Activated naive CD4-positive, alpha-beta T cell treated with anti-CD3 and anti-CD28 coated beads, Interleukin-2, amount 50 U/mL, for 72 hours (primary cell): ENCODE data around the gene FRMD4A. TPM values are rescaled to one million over a fixed set of nuclear protein-coding genes. Genes with fewer than 3 reads are reported as not detected.
A peak's percentile ranks its signal among the peaks of the same experiment; 100 is the strongest.
"Not testable (repeated sequence)": the region's sequence is repeated elsewhere in the genome, so short reads cannot be mapped to it uniquely, and the experiment has no call there.

Experiments used
- ATAC-seq, 2 donors: fragments of 150-1000 bp; cut with Tn5 transposase; 2 replicates each; pipeline ENCODE4 v1.10.0; 2021; ENCODE audit warnings: mild to moderate bottlenecking in 2 of 2, moderate library complexity in 2 of 2
- DNase-seq, 2 donors: peaks; one replicate each; pipeline ENCODE4 v3.0.0; 2021 to 2022; ENCODE audit warnings: low spot score in 2 of 2
- H3K27ac Mint-ChIP-seq, 2 donors: one replicate each; pipeline ENCODE4 v1.8.0; 2022; ENCODE audit warnings: mild to moderate bottlenecking in 2 of 2, mixed read lengths in 2 of 2
- H3K36me3 Mint-ChIP-seq, 2 donors: one replicate each; pipeline ENCODE4 v1.8.0; 2022; ENCODE audit warnings: mixed read lengths in 2 of 2
- H3K9me3 Mint-ChIP-seq, 2 donors: one replicate each; pipeline ENCODE4 v1.8.0; 2022; ENCODE audit warnings: mixed read lengths in 2 of 2
- total RNA-seq, 2 donors: library from RNA; stranded (reverse); gene quantifications; one replicate each; pipeline ENCODE4 v1.2.3, GENCODE V29; 2022

Gene FRMD4A
- total RNA-seq, 2 donors from 2014 or later, result 0.41 to 0.49 TPM

- DNase-seq (no peak), ATAC-seq (no peak)
- Mint-ChIP-seq H3K36me3 (no peaks in the 10 kb centered on the region), H3K9me3 (no peaks in the 10 kb centered on the region), H3K27ac (no peak overlapping the region)
Observed at GRCh38 chr10:14235566-14236195, 95.0 kb downstream of the FRMD4A start.

DNA sequence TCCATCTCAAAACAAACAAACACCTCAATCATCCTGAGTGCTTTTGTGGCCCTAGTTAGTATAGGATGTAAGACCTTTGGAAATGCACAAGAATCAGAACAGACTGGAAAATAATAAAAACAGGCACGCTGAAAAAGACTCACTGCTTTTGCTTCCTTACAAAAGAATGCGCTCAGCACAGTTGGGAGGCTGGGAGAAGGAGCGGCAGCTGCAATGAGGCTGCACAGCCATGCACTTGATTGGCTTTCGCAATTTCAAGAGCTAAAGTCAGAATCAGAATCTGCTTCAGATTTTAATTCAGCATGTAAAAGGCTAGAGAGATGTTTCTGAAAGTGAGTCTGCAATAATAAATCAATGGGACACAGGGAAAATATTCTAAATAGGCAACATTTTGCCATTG lies 97.2 kb downstream of the FRMD4A start:
- no peak for ATAC-seq
- no peak for DNase-seq
- Mint-ChIP-seq H3K36me3 (no peaks in the 10 kb centered on the region), H3K27ac (no peak overlapping the region), H3K9me3 (no peaks in the 10 kb centered on the region)

GRCh38 chr10:14228798-14229197 lies 101.9 kb downstream of the FRMD4A start:
- not testable (repeated sequence) for H3K36me3 Mint-ChIP-seq, DNase-seq, H3K27ac Mint-ChIP-seq

DNA sequence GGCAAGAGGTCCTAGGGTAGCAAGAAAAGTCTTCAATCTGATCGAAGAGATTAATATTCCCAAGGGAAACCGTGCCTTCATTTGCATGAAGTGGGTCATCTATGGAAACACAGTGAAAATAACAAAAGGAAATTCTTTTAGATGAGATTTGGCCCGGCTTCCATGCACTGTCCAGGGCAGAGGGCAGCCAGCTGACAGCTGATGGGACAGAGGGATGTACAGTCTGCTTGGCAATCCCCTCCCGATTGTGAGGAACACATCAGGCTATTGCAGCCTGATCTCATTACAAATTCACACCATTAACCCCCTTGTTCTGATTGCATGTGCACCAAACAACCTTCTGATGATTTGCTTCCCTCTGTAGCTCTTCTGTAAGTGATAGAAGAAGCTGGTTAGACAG lies 105.3 kb downstream of the FRMD4A start:
- H3K27ac Mint-ChIP-seq, result no peak overlapping the region
- no peak for ATAC-seq

More at GRCh38 chr10:14228798-14229197, 101.9 kb downstream of the FRMD4A start:
- H3K9me3 Mint-ChIP-seq, ATAC-seq: not testable (repeated sequence)

GRCh38 chr10:14220026-14220425 lies 110.7 kb downstream of the FRMD4A start:
- Mint-ChIP-seq H3K36me3 (no peaks in the 10 kb centered on the region), H3K9me3 (peaks cover 0 to 4% of the 10 kb centered on the region in 2 donors), H3K27ac (no peak overlapping the region)
- DNase-seq, result no peak
- ATAC-seq, result no peak

More for the DNA sequence above, 105.3 kb downstream of the FRMD4A start:
- Mint-ChIP-seq H3K36me3 (no peaks in the 10 kb centered on the region), H3K9me3 (no peaks in the 10 kb centered on the region)
- DNase-seq, result no peak

DNA sequence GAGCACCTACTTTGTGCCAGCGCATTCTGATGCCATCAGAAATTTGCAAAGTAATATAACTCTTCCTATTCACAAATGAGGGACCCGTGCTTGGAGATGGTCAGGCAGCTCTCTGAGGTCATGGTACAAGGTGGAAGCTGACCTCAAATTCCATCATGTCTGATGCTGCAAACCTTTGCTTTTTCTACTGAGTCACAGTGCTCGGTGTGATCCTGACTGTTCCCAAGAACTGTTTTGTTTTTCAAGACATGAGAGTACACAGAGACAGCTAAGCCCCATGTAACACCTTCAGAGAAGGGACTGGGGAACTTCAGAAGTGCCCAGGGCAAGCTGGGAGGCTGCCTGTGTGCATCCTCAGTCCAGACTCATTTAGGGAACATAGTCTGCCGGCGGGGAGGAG lies 111.3 kb downstream of the FRMD4A start:
- Mint-ChIP-seq H3K9me3 (peaks cover 0 to 4% of the 10 kb centered on the region in 2 donors), H3K27ac (no peak overlapping the region), H3K36me3 (no peaks in the 10 kb centered on the region)
- DNase-seq (no peak), ATAC-seq (no peak)

DNA sequence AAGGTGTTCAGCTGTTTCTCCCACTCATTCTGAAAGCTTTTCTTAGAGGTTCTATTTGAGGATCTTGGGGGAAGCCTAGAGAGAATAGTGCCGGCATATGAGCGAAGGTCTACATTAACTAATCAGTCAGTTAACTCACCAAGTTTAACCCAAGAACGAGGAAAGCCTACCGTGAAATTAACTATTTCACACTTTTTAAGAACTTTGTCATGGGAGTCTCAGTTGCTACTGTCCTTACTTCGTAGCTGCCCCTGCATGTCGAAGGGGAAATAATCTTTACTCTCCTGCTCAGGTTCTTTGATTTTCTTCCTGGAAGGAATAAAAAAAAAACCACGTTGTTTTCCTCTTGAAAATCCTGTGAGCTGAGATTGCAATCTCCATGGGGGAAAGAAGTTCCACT lies 115.1 kb downstream of the FRMD4A start:
- H3K36me3 Mint-ChIP-seq, result no peaks in the 10 kb centered on the region
- H3K27ac Mint-ChIP-seq, result no peak overlapping the region
- DNase-seq, result no peak
- ATAC-seq, result no peak
- peaks cover 4% of the 10 kb centered on the region in 2 donors for H3K9me3 Mint-ChIP-seq

DNA sequence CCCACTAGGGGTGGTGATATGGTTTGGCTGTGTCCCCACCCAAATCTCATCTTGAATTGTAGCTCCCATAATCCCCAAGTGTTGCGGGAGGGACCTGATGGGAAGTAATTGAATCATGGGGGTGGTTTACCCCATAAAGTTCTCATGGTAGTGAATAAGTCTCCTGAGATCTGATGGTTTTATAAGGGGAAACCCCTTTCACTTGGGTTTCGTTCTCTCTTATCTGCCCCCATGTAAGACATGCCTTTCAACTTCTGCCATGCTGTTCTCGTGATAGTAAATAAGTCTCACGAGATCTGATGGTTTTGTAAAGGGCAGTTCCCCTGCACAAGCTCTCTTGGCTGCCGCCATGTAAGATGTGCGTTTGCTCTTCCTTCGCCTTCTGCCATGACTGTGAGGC lies 117.0 kb downstream of the FRMD4A start:
- ATAC-seq, H3K9me3 Mint-ChIP-seq: not testable (repeated sequence)

DNA sequence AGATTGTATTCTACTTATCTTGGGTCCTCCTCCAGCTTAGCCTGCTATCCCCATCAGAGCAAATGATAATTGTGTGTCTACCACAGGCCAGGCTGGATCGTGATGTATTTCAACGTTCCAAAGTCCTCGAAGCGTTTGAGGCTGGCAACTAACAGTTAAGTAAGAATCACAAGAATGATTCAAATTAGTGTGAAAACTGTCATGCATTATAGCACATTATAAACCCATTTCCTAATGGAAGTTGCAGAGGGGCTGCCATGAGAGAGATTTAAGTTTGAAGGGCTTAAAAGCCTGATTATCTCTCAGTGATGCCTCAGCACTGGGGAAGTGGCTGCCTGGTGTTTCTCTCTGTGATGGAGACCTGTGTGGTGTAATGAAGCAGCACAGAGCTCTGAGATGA lies 119.1 kb downstream of the FRMD4A start:
- DNase-seq (no peak), ATAC-seq (no peak)
- Mint-ChIP-seq H3K36me3 (no peaks in the 10 kb centered on the region), H3K9me3 (peaks cover under 1 to 4% of the 10 kb centered on the region in 2 donors), H3K27ac (no peak overlapping the region)

More for the DNA sequence above, 117.0 kb downstream of the FRMD4A start:
- H3K27ac Mint-ChIP-seq, H3K36me3 Mint-ChIP-seq, DNase-seq: not testable (repeated sequence)

- no peak for ATAC-seq
Observed at GRCh38 chr10:14208231-14208630, 122.5 kb downstream of the FRMD4A start.

GRCh38 chr10:14205233-14205632 lies 125.5 kb downstream of the FRMD4A start:
- H3K27ac Mint-ChIP-seq, result no peak overlapping the region
- H3K36me3 Mint-ChIP-seq, result no peaks in the 10 kb centered on the region
- DNase-seq (no peak), ATAC-seq (no peak)
- no peaks in the 10 kb centered on the region for H3K9me3 Mint-ChIP-seq

More at GRCh38 chr10:14208231-14208630, 122.5 kb downstream of the FRMD4A start:
- Mint-ChIP-seq H3K9me3 (no peaks in the 10 kb centered on the region), H3K36me3 (no peaks in the 10 kb centered on the region), H3K27ac (no peak overlapping the region)
- no peak for DNase-seq

GRCh38 chr10:14200698-14201544 lies 129.8 kb downstream of the FRMD4A start:
- peak in 1 of 2 donors; percentile 28 for DNase-seq
- H3K27ac Mint-ChIP-seq, result no peak overlapping the region
- no peaks in the 10 kb centered on the region for H3K9me3 Mint-ChIP-seq
- no peak for ATAC-seq
- H3K36me3 Mint-ChIP-seq, result no peaks in the 10 kb centered on the region

DNA sequence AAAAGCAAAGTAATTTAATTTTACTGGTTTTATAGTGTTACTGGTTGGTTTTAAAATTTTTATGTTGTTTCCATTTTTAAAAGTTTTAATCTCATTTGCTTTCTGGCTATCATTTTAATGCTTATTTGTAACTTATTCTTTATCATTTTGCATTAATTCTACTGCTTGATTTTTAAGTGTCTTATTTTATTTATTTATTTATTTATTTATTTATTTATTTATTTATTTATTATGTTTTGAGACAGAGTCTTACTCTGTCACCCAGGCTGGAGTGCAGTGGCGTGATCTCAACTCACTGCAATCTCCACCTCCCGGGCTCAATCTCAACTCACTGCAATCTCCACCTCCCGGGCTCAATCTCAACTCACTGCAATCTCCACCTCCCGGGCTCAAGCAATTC lies 131.6 kb downstream of the FRMD4A start:
- DNase-seq, H3K9me3 Mint-ChIP-seq, H3K27ac Mint-ChIP-seq, ATAC-seq, H3K36me3 Mint-ChIP-seq: not testable (repeated sequence)

DNA sequence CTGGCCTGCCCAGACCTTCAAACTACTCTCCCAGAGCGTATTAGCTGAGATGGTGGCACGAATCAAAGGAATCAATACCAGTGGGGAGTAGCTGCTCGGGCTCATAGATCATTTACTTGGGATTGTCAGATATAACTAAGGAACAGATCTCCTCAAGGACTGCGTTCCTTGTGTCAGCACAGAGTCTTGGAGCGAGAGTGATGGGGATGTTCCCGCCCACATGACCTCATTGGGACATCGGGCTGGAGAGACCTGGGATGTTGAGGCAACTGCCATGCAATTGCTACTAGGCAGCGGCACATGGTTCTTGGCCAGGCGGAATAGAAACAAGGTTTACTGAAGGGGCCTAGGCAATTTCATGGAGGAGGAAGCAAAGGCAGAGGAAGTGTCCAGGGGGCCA lies 132.6 kb downstream of the FRMD4A start:
- H3K9me3 Mint-ChIP-seq, result no peaks in the 10 kb centered on the region
- H3K27ac Mint-ChIP-seq, result no peak overlapping the region
- DNase-seq, result no peak
- ATAC-seq, result no peak
- H3K36me3 Mint-ChIP-seq, result no peaks in the 10 kb centered on the region

- H3K36me3 Mint-ChIP-seq, result no peaks in the 10 kb centered on the region
Observed at GRCh38 chr10:14196113-14196512, 134.6 kb downstream of the FRMD4A start.

DNA sequence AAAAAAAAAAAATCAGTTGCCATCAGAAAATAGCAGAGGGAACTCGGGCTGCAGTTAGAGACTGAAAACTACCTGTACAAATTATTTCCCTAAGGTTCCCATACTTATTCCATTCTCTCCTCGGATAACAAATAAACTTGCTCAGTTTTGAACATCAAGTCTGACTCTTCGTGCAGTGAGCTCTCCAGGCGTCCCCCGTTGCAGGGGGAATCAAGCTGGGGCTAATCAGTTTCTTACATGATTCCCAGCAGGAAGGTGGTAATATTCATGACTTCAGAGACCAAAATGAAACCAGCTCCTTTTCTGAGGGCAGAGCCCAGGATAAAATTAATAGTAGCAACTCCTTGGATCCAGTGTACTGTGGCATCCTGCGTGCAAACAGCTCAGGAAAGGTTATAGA lies 135.3 kb downstream of the FRMD4A start:
- DNase-seq (no peak), ATAC-seq (no peak)
- H3K36me3 Mint-ChIP-seq, result no peaks in the 10 kb centered on the region
- H3K27ac Mint-ChIP-seq, result no peak overlapping the region
- no peaks in the 10 kb centered on the region for H3K9me3 Mint-ChIP-seq

More at GRCh38 chr10:14196113-14196512, 134.6 kb downstream of the FRMD4A start:
- ATAC-seq (no peak), DNase-seq (no peak)
- Mint-ChIP-seq H3K27ac (no peak overlapping the region), H3K9me3 (no peaks in the 10 kb centered on the region)

- H3K27ac Mint-ChIP-seq, result no peak overlapping the region
- H3K9me3 Mint-ChIP-seq, result no peaks in the 10 kb centered on the region
- H3K36me3 Mint-ChIP-seq, result no peaks in the 10 kb centered on the region
- ATAC-seq, result no peak
- no peak for DNase-seq
Observed at GRCh38 chr10:14192746-14193145, 138.0 kb downstream of the FRMD4A start.

DNA sequence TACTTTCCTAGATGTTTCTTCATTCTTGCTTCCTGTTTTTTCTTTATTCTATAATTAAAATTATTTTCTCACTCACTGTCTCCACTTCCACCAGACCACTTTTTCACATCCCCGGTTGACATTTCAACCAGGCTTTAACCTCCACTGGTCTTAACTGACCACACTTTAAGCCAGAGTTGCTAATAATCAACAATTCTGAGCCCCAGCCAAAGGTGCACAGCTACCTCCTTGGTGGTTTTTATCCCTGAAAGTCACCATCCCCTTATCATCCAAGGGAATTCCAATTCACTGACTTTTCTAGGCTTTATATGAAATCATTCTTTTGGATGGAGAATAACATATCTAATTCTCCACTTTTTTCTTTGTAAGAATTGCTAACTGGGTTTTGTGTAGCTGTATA lies 138.9 kb downstream of the FRMD4A start:
- H3K36me3 Mint-ChIP-seq, result no peaks in the 10 kb centered on the region
- no peak for DNase-seq
- no peak overlapping the region for H3K27ac Mint-ChIP-seq
- H3K9me3 Mint-ChIP-seq, result no peaks in the 10 kb centered on the region
- ATAC-seq, result no peak
